HL-60 (cell line): ENCODE data around the gene AKAP12.

Experiments
- POLR2AphosphoS5 ChIP-seq: IDR thresholded peaks from 2 replicates; pipeline ENCODE4 v1.6.1; 2012; ENCODE audit warnings: low read depth
- TF ChIP-seq, protein P1 (sequence below): IDR thresholded peaks from one replicate; pipeline ENCODE4 v1.5.1; 2011; ENCODE audit warnings: low read length, control low read depth, inconsistent platforms; ENCODE audit not compliant: insufficient read depth
- TF ChIP-seq, protein P2 (sequence below): IDR thresholded peaks from 2 replicates; pipeline ENCODE4 v1.6.1; 2012; ENCODE audit warnings: low read depth; ENCODE audit not compliant: insufficient replicate concordance

DNA sequence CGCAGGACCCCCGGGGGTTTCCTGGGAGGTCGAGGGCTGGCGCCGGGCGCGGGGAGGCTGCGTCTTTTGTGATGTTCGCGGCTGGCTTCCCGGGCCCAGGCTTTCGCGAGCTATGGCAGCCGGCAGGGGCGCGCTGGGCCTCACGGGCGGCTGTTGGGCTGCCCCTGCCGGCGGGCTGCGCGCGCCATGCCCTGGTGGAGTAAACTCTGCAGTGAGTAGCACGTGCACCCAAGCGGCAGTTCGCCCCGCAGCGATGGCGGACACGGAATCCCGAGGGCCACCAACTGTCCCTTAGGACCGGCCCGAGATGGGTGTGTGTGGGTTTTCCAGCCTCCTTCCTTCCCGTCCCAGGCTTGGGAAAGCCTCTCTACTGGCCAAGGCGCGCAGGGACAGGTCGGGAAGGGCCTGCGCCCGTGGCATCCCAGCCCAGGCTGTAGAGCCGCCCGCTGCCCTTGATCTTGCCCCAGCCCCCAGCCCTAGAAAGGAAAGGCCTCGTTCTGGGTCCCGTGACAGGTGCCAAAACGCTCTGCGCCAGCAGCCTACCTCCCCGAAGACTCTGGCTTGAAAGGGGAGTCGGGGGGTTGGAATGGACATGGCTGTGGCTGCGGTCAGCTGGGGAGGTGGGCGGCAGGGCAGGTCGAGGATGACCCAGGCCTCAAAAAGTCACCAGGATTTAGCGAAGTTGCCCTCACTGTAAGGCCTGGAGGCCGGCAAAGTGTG, 101.9 kb downstream of the AKAP12 start:
- TF ChIP-seq, protein P1, sequence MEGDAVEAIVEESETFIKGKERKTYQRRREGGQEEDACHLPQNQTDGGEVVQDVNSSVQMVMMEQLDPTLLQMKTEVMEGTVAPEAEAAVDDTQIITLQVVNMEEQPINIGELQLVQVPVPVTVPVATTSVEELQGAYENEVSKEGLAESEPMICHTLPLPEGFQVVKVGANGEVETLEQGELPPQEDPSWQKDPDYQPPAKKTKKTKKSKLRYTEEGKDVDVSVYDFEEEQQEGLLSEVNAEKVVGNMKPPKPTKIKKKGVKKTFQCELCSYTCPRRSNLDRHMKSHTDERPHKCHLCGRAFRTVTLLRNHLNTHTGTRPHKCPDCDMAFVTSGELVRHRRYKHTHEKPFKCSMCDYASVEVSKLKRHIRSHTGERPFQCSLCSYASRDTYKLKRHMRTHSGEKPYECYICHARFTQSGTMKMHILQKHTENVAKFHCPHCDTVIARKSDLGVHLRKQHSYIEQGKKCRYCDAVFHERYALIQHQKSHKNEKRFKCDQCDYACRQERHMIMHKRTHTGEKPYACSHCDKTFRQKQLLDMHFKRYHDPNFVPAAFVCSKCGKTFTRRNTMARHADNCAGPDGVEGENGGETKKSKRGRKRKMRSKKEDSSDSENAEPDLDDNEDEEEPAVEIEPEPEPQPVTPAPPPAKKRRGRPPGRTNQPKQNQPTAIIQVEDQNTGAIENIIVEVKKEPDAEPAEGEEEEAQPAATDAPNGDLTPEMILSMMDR: no peak
- TF ChIP-seq POLR2AphosphoS5: no peak
- TF ChIP-seq, protein P2, sequence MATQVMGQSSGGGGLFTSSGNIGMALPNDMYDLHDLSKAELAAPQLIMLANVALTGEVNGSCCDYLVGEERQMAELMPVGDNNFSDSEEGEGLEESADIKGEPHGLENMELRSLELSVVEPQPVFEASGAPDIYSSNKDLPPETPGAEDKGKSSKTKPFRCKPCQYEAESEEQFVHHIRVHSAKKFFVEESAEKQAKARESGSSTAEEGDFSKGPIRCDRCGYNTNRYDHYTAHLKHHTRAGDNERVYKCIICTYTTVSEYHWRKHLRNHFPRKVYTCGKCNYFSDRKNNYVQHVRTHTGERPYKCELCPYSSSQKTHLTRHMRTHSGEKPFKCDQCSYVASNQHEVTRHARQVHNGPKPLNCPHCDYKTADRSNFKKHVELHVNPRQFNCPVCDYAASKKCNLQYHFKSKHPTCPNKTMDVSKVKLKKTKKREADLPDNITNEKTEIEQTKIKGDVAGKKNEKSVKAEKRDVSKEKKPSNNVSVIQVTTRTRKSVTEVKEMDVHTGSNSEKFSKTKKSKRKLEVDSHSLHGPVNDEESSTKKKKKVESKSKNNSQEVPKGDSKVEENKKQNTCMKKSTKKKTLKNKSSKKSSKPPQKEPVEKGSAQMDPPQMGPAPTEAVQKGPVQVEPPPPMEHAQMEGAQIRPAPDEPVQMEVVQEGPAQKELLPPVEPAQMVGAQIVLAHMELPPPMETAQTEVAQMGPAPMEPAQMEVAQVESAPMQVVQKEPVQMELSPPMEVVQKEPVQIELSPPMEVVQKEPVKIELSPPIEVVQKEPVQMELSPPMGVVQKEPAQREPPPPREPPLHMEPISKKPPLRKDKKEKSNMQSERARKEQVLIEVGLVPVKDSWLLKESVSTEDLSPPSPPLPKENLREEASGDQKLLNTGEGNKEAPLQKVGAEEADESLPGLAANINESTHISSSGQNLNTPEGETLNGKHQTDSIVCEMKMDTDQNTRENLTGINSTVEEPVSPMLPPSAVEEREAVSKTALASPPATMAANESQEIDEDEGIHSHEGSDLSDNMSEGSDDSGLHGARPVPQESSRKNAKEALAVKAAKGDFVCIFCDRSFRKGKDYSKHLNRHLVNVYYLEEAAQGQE: no peak
